RCC 7860 (cell line): Measurements from ENCODE around the gene FBXO21.

Experiments
- DNase-seq: peaks from one replicate; pipeline ENCODE4 v3.0.0-alpha.2; 2015; ENCODE audit warnings: low spot score
- FAIRE-seq: peaks from 2 replicates; lab custom pipeline; 2012; peaks lifted over from hg19 to GRCh38; lab: Jason Lieb, UNC

The FBXO21 gene

GRCh38 chr12:117142094-117142493 lies 48.2 kb downstream of the FBXO21 start:
- FAIRE-seq, result no peak

GRCh38 chr12:117141097-117141898 lies 49.0 kb downstream of the FBXO21 start:
- FAIRE-seq, result no peak
- DNase-seq, result no peak

More at GRCh38 chr12:117142094-117142493, 48.2 kb downstream of the FBXO21 start:
- no peak for DNase-seq

GRCh38 chr12:117140397-117141096 lies 49.7 kb downstream of the FBXO21 start:
- DNase-seq (no peak), FAIRE-seq (no peak)

- FAIRE-seq (no peak), DNase-seq (no peak)
These were observed 51.1 kb downstream of the FBXO21 start for GRCh38 chr12:117139025-117139717.

- no peak for FAIRE-seq
- DNase-seq, result no peak
These were observed 55.5 kb downstream of the FBXO21 start for GRCh38 chr12:117134721-117135120.

GRCh38 chr12:117134059-117134458 lies 56.2 kb downstream of the FBXO21 start:
- FAIRE-seq (no peak), DNase-seq (no peak)

GRCh38 chr12:117130801-117131200 lies 59.5 kb downstream of the FBXO21 start:
- DNase-seq (no peak), FAIRE-seq (no peak)

- DNase-seq, result no peak
- FAIRE-seq, result no peak
These were observed 60.9 kb downstream of the FBXO21 start for GRCh38 chr12:117129391-117129790.

- FAIRE-seq (no peak), DNase-seq (no peak)
These were observed 62.1 kb downstream of the FBXO21 start for GRCh38 chr12:117127933-117128823.

- DNase-seq (no peak), FAIRE-seq (no peak)
These were observed 63.9 kb downstream of the FBXO21 start for GRCh38 chr12:117126335-117126734.

GRCh38 chr12:117125767-117126166 lies 64.5 kb downstream of the FBXO21 start:
- FAIRE-seq (no peak), DNase-seq (no peak)

GRCh38 chr12:117125272-117125613 lies 65.0 kb downstream of the FBXO21 start:
- FAIRE-seq (no peak), DNase-seq (no peak)

- FAIRE-seq, result no peak
These were observed 65.6 kb downstream of the FBXO21 start for GRCh38 chr12:117124421-117125271.

GRCh38 chr12:117121441-117121840 lies 68.8 kb downstream of the FBXO21 start:
- no peak for DNase-seq
- no peak for FAIRE-seq

More at GRCh38 chr12:117124421-117125271, 65.6 kb downstream of the FBXO21 start:
- DNase-seq, result no peak

GRCh38 chr12:117120787-117121186 lies 69.5 kb downstream of the FBXO21 start:
- no peak for FAIRE-seq
- DNase-seq, result no peak

- FAIRE-seq, result no peak
These were observed 70.6 kb downstream of the FBXO21 start for GRCh38 chr12:117119592-117120198.

GRCh38 chr12:117118838-117119591 lies 71.3 kb downstream of the FBXO21 start:
- no peak for DNase-seq

More at GRCh38 chr12:117119592-117120198, 70.6 kb downstream of the FBXO21 start:
- DNase-seq, result peak; percentile 13

GRCh38 chr12:117114784-117115183 lies 75.5 kb downstream of the FBXO21 start:
- no peak for DNase-seq

More at GRCh38 chr12:117118838-117119591, 71.3 kb downstream of the FBXO21 start:
- FAIRE-seq, result no peak

More at GRCh38 chr12:117114784-117115183, 75.5 kb downstream of the FBXO21 start:
- no peak for FAIRE-seq
